ENCODE data around the gene FGF14. TPM values are rescaled to one million over a fixed set of nuclear protein-coding genes. Genes with fewer than 3 reads are reported as not detected.

The FGF14 gene
- total RNA-seq, 2 experiments from 2014 or later: not detected

DNA sequence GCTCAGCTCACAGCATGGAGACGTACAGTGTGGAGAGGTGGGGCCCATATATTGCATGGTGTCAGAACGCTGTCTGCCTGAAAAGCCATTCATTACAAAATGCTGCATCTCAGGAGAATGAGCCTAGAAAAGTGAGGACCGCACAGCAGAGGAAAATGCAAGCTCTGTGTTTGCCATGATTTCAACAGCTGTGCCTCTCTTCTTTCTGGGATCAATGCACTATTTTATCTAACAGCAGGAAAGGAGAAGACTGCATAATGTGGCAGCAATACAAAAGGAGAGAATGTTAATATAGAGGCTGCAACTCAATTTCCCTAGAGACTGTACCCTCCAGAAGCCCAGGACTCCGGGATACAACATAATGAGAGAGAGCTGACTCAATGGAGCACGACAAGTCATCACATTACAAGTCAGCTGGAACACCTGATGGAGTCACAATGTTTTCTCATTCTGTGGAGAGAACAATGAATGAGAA lies 368.0 kb downstream of the FGF14 start:
- Histone ChIP-seq H3K36me3 (ENCODE audit: insufficient read depth, low read length) (no peaks in the 10 kb centered on the region), H3K4me1 (ENCODE audit: insufficient read depth, low read length, poor library complexity, severe bottlenecking) (no peaks in the 10 kb centered on the region), H3K4me2 (ENCODE audit: low read length) (no peak overlapping the region), H2AFZ (ENCODE audit: low read length) (no peak overlapping the region), H3K27ac (ENCODE audit: low read depth, low read length, poor library complexity, severe bottlenecking) (no peak overlapping the region), H4K20me1 (ENCODE audit: insufficient read depth, low read length) (no peaks in the 10 kb centered on the region), H3K9me2 (ENCODE audit: insufficient read depth, low read length) (no peaks in the 10 kb centered on the region), H3K9me3 (ENCODE audit: low read length) (no peaks in the 10 kb centered on the region), H3K79me2 (ENCODE audit: insufficient read depth, low read depth, low read length) (no peaks in the 10 kb centered on the region), H3K4me3 (ENCODE audit: low read depth, low read length, poor library complexity, severe bottlenecking) (no peak overlapping the region)
- DNase-seq (ENCODE audit: low spot score): no peak
- no TSS peak for BruUV-seq (replicated peaks)
- ChIA-PET CTCF (ENCODE audit: unreplicated experiment) (no interaction called here), POLR2A (no interaction called here)
- no peak for TF ChIP-seq EZH2phosphoT487 (IDR thresholded peaks at IDR 0.05; ENCODE audit: borderline replicate concordance, low read depth, low read length)
- TF ChIP-seq, protein P1, sequence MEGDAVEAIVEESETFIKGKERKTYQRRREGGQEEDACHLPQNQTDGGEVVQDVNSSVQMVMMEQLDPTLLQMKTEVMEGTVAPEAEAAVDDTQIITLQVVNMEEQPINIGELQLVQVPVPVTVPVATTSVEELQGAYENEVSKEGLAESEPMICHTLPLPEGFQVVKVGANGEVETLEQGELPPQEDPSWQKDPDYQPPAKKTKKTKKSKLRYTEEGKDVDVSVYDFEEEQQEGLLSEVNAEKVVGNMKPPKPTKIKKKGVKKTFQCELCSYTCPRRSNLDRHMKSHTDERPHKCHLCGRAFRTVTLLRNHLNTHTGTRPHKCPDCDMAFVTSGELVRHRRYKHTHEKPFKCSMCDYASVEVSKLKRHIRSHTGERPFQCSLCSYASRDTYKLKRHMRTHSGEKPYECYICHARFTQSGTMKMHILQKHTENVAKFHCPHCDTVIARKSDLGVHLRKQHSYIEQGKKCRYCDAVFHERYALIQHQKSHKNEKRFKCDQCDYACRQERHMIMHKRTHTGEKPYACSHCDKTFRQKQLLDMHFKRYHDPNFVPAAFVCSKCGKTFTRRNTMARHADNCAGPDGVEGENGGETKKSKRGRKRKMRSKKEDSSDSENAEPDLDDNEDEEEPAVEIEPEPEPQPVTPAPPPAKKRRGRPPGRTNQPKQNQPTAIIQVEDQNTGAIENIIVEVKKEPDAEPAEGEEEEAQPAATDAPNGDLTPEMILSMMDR (conservative IDR thresholded peaks at IDR 0.05; ENCODE audit: low read length): no peak
- intact Hi-C loops (cut with micrococcal nuclease; ENCODE audit: unreplicated experiment): no loop called here

- no peaks in the 10 kb centered on the region for H3K36me3 ChIP-seq (ENCODE audit: insufficient read depth, low read length)
- H3K4me3 ChIP-seq (ENCODE audit: low read depth, low read length, poor library complexity, severe bottlenecking): no peak overlapping the region
- TF ChIP-seq EZH2phosphoT487 (IDR thresholded peaks at IDR 0.05; ENCODE audit: borderline replicate concordance, low read depth, low read length): no peak
- TF ChIP-seq, protein P1 (conservative IDR thresholded peaks at IDR 0.05; ENCODE audit: low read length): no peak
- no peak overlapping the region for H3K4me2 ChIP-seq (ENCODE audit: low read length)
- H3K27ac ChIP-seq (ENCODE audit: low read depth, low read length, poor library complexity, severe bottlenecking): no peak overlapping the region
- ChIA-PET CTCF (ENCODE audit: unreplicated experiment) (no interaction called here), POLR2A (no interaction called here)
- BruUV-seq (replicated peaks): no TSS peak
- intact Hi-C loops (cut with micrococcal nuclease; ENCODE audit: unreplicated experiment): no loop called here
- H2AFZ ChIP-seq (ENCODE audit: low read length): no peak overlapping the region
- H4K20me1 ChIP-seq (ENCODE audit: insufficient read depth, low read length): no peaks in the 10 kb centered on the region
- no peak for DNase-seq (ENCODE audit: low spot score)
- no peaks in the 10 kb centered on the region for H3K4me1 ChIP-seq (ENCODE audit: insufficient read depth, low read length, poor library complexity, severe bottlenecking)
- no peaks in the 10 kb centered on the region for H3K9me3 ChIP-seq (ENCODE audit: low read length)
- no peaks in the 10 kb centered on the region for H3K79me2 ChIP-seq (ENCODE audit: insufficient read depth, low read depth, low read length)
- H3K9me2 ChIP-seq (ENCODE audit: insufficient read depth, low read length): no peaks in the 10 kb centered on the region
Observed at GRCh38 chr13:102033386-102033785, 368.5 kb downstream of the FGF14 start.

DNA sequence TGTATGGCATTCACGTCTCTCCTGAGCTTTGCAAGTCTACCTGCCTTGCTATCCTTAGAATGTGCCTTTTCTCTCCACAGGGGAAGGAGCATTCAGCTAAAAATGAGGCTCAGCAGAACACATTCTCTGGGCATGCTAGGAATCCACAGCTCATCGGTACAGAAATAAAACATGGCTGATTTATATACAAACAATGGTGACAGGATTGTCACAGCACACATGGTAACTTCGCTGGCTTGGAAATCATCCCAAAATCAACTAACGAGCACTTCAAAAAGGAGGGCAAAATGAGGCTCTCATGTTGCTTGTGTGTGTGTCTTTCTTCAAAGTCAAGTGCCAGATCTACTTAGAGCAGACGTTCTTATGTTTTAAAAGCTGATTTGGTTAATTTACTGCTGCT lies 373.0 kb downstream of the FGF14 start:
- Histone ChIP-seq H3K4me3 (ENCODE audit: low read depth, low read length, poor library complexity, severe bottlenecking) (no peak overlapping the region), H3K27ac (ENCODE audit: low read depth, low read length, poor library complexity, severe bottlenecking) (no peak overlapping the region), H3K36me3 (ENCODE audit: insufficient read depth, low read length) (no peaks in the 10 kb centered on the region), H4K20me1 (ENCODE audit: insufficient read depth, low read length) (no peaks in the 10 kb centered on the region), H3K9me2 (ENCODE audit: insufficient read depth, low read length) (no peaks in the 10 kb centered on the region), H3K4me2 (ENCODE audit: low read length) (no peak overlapping the region), H3K79me2 (ENCODE audit: insufficient read depth, low read depth, low read length) (no peaks in the 10 kb centered on the region), H3K4me1 (ENCODE audit: insufficient read depth, low read length, poor library complexity, severe bottlenecking) (no peaks in the 10 kb centered on the region), H2AFZ (ENCODE audit: low read length) (no peak overlapping the region), H3K9me3 (ENCODE audit: low read length) (no peaks in the 10 kb centered on the region)
- intact Hi-C loops (cut with micrococcal nuclease; ENCODE audit: unreplicated experiment): no loop called here
- CTCF ChIA-PET (ENCODE audit: unreplicated experiment): no interaction called here
- DNase-seq (ENCODE audit: low spot score): no peak
- no TSS peak for BruUV-seq (replicated peaks)
- POLR2A ChIA-PET: interaction anchor here (0.5 kb wide), 1 partner anchor 17 kb away, joined by 3 read pairs; no protein-coding TSS in a partner anchor
- TF ChIP-seq, protein P1 (conservative IDR thresholded peaks at IDR 0.05; ENCODE audit: low read length): no peak
- TF ChIP-seq EZH2phosphoT487 (IDR thresholded peaks at IDR 0.05; ENCODE audit: borderline replicate concordance, low read depth, low read length): no peak
